ENCODE results near the gene DAPK2.
"Not testable (repeated sequence)": the region's sequence is repeated elsewhere in the genome, so short reads cannot be mapped to it uniquely, and the experiment has no call there.

DAPK2 gene

DNA sequence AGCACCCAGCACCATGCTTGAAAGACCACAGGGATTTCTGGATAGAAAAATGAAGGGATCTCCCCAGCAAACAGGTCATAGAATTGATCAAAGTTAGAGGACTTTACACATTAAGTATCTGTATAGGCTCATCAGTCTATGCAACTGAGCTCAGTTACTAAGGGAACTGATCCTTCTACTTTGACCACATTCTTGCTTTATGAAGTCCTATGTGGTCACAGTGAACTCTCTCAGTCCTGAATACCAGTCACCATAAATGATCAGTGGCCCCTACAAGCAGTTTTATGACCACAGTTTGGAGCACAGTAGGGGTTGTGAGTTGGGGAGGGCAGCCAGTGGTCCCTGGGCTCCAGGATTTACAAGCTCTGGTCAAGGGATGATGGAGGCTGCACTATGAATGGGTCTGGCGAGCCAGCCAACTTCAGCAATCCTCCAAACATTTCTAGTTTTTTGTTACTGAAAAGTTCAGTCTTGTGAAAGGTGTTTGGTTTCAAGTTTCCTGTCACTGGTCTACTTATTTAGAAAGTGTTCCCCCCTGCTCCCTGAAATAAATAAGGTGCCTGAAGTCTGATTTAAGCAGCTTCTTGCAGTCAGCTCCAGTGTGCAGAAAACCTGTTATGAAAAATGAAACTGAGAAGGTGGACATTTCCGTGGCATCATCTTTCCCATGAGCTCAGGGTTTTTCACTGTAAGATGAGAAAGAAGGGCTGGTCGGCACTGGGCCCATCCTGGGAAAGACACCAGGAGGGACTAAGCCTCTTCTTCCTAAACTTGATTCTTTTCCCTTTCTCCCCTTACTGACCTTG lies 75.5 kb downstream of the DAPK2 start:
- DNase-seq: no peak

DNA sequence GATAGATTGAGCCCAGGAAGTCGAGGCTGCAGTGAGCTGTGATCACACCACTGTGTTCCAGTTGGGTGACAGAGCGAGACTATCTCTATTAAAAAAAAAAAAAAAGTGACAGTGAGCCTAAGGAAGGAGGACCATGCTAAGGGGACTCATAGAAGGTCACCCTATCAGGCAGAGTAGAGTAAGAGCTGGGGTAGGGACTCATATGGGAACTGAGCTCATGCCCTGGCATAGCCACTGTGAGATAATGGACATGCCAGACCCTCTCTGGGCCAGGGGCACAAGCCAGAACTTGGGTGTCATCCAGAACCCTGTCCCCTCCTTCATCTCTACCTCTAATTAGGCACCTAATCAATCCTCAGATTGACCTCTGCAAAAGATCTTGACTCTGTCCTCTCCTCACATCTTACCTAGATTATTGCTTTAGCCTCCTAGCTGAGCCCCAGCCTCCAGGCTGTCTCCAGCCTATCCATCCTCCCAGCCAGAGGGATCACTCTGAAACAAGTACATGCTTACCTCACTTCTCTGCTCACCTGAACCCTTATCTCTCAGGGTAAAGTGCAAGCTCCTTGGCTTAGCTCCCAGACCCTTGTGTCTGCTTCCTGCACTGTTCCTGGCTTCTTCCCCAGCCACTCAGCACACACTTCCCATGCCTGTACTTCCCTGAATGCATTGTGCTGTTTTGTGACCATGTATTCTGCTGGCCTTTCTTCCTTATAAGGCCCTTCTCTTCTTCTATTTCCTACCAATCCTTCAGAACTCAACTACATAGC lies 76.4 kb downstream of the DAPK2 start:
- DNase-seq: no peak

DNA sequence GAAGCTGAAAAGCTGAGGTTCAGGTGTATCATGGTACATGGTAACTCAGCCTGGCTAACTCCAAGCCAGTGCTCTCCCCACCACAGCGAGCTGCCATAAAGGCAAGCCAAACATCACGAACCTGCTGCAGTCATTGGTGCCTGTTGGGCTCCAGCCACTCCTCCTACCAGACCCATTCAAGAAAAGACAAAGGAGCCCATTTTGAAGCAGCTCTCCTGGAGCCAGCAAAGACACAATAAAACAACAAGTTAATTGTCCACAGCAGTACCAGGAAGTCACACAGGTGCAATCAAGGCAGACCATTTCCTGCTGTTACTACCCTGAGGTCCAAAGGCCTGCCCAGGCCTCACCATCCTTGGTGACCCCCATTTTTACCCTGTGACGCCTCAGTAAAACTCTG lies 77.6 kb downstream of the DAPK2 start:
- DNase-seq: no peak

DNA sequence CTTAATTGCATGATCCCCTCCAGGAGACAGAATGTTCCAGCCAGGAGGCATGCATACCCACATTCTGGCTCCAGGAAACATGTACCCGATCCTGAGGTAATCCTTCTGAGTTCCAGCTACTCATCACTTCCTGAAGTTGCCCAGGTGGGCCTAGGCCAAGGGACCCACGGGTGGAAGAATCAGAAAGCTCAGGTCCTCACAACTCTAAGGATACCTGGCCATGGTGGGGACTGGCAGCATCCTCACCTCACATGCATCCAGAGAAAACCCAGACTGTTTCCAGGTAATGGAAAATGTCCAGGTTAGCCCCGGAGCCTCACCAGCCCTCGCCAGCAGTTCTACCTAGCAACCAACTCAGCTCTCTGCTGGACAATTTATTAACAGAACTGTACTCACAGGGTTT lies 78.2 kb downstream of the DAPK2 start:
- no peak for DNase-seq

DNA sequence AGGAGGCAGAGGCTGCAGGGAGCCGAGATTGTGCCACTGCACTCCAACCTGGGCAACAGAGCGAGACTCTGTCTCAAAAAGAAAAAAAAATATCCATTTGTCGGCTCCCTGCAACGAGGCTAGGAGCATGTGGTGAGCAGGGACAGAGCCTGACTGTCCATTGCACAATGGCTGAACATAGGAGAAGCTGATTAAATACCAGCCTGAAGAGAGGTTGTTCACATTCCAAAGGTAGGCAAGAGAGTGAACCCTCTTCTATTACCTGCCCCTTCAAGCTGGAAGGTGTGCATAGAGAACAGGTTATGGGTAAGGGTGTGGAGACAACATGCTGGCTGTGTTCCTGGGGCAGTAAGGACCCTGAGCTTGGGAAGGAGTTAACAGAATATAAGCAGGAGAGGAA lies 78.7 kb downstream of the DAPK2 start:
- no peak for DNase-seq

DNA sequence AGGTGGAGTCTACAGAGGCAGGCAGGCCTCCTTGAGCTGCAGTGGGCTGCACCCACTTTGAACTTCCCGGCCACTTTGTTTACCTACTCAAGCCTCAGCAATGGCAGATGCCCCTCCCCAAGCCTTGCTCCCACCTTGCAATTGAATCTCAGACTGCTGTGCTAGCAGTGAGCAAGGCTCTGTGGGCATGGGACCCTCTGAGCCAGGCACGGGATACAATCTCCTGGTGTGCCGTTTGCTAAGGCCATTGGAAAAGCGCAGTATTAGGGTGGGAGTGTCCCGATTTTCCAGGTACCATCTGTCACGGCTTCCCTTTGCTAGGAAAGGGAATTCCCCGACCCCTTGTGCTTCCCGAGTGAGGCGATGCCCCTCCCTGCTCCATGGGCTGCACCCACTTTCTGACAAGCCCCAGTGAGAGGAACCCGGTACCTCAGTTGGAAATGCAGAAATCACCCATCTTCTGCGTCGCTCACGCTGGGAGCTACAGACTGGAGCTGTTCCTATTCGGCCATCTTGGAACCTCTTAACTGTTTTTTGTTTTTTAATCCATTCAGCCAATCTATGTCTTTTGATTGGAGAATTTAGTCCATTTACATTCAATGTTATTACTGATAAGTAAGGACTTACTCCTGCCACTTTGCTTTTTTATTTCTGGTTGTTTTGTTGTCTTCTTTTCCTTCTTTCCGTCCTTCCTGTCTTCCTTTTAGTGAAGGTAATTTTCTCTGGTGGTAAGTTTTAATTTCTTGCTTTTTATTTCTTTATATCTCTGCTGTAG lies 83.2 kb downstream of the DAPK2 start:
- not testable (repeated sequence) for DNase-seq

DNA sequence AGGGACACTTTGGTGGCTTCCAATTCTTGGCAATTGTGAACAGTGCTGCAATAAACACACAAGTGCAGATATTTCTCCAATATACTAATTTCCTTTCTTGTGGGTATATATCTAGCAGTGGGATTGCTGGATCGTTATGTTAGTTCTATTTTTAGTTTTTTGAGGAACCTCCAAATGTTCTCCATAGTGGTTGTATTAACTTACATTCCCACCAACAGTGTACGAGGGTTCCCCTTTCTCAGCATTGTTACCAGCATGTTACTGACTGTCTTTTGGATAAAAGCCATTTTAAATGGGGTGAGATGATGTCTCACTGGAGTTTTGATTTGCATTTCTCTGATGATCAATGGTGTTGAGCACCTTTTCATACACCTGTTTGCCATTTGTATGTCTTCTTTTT lies 92.8 kb downstream of the DAPK2 start:
- DNase-seq: no peak

DNA sequence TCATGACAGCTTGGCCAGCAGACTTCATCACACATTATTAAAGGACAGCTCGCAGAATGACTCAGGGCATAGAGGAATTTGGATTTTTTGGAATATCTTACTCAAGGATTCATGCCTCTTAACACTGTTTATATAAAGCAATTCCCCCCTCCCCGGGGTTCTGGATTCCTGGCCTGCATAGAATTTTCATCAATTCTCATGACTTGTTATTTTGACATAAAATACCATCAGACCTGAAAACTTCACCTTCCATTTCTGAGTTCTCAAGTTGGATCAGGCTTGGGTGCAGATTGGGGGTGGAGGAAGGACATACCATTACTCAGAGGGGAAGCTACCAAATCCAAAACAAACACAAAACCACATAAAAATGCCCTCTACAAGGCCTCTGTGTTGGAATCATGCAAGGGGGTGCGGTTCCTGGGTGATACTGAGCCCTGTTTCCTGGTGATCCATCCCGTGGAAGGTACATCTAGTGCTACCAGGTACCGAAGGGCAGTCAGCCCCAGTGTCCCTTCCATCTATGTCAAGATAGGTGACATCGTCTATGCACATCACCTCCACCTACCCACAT lies 95.3 kb downstream of the DAPK2 start:
- no peak for DNase-seq

DNA sequence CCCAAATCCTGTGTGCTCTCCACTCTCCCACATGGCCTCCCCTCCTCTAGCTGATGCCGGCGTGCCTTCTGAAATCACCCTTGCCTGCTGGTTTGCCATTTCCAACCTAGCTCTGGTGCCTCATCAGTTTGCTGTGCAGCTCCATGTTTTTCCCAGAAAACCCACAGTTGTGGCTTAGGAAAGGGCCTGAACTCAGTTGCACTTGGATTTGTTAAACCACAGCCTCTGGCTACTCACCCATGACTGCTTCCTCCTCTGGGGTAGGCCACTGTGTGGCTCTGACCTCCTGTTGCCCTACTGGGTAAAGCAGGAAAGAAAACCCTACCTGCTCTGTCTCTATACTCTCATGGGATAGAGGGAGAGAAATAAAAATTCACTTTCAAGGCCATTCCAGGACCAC lies 97.3 kb downstream of the DAPK2 start:
- DNase-seq: no peak

DNA sequence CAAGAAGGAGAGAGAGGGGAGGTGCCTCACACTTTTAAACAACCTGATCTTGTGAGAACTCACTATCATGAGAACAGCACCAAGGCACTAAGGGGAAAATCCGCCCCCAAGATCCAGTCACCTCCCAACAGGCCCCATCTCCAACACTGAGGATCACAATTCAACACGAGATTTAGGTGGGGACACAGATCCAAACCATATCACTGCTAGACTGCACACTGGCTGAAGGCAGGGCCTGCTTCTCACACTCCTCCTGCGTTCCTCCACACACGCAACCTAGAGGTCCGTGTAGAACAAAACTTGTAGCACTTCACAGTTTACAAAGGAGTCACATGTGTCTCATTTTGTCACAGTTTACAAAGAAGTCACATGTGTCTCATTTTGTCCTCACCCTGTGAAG lies 97.8 kb downstream of the DAPK2 start:
- DNase-seq: no peak

DNA sequence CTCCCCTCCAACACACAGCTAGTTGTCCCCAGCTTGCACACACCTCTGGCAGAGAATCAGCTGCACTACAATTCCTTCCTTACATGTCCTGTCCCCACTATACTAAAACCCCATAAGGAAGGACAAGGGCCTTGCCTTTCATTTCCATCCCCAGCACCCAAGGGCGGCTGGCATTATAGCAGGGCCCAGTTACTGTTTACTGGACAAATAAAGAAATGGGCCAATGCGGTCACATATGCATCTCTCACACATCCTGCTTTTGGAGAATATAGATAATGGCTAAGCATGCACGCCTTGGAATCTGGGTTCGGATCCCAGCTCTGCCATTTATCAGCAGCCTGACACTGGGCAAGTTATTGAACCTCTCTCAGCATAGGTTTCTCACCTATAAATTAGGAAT lies 99.1 kb downstream of the DAPK2 start:
- no peak for DNase-seq

DNA sequence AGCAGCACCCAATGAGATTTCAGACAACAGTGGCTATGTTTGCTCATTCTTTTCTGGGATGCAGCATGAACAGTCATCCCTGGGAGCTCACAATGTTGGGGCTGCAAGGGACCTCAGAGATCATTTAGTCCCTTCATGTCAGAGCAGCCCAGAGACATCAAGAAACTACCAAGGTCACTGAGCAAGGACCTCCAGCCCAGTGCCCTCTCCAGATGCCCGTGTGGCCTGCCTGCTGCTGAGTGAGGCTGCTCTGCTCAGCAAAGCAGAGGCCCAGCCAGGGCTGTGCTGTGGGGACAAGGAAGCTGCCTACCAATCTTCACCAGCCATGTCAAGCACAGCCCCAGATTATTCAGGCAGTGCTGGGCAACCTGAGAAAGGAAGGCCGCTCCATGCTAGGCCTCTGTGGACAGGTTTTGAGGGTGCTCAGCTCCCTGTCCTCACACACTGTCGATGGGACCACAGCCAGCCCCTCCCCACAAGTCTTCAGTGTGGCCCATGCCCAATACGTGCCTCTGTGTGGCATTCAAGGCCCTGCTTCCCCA lies 99.7 kb downstream of the DAPK2 start:
- DNase-seq: no peak

DNA sequence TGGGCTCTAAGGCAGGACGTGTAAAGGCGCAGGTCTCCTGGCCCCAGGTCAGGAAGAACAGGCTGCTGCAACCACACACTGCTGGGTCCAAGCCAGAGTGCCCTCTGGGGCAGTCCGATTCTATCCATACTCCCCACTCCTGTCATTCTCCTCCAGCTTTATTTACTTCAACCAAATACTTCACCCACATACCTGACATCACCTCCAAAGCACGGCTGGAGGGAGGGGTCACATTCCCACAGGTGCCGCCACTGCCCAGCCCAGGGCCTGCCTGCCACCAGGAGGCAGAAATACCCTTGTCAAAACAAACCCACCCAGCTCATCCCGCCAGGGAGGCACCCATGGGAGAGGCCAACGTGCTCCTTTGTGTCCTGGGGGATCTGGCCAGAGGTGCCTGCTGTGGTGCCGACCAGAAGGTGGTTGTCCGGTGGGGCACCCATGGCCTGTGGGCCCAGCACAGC lies 100.4 kb downstream of the DAPK2 start:
- no peak for DNase-seq

DNA sequence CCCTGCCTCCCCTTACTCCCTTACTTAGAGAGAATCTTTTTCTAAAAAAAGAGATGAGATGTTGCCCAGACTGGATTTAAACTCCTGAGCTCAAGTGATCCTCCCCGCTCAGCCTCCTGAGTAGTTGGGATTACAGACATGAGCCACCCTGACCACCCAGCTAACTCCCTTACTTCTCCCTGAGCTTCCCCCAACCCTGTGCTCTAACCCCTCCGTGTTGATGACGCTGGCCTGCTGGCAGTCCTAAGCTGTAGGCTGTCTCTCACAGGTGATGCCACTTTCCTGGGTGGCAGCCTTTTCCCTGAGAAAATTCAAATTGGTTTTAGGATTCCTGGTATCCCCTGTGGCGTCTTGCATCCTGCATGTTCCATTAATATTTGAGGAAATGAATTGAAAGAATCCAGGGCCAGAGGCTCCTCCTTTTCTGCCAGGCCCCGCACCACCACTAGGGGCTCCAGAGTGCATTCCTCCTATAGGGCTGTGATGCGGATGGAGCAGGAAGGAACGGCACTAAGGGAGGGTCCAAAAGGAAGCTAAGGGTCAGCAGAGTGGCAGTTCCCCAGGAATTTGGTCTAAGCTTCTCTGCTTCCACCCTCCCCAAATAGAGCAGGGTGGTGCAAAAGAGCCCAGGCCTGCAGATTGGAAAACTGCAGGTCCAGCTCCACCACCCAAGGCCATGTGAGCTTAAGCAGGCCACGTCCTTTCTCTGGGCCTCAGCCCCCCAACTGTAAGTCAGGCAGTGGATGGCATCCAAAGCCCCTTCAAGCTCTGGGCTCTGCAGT lies 101.1 kb downstream of the DAPK2 start:
- DNase-seq: no peak

DNA sequence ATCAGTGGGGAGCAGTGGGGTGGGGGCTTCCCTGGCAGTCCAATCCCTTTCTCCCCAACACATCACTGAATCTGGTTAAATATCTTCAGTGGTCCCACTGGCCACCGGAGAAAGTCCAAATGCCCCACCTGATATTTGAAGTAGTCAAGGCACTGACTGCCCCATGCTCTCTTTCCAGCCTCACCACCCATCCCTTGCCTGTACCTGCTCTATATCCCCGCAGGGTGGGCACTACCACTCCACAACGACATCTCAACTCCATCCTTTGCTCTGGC lies 101.7 kb downstream of the DAPK2 start:
- DNase-seq: no peak

DNA sequence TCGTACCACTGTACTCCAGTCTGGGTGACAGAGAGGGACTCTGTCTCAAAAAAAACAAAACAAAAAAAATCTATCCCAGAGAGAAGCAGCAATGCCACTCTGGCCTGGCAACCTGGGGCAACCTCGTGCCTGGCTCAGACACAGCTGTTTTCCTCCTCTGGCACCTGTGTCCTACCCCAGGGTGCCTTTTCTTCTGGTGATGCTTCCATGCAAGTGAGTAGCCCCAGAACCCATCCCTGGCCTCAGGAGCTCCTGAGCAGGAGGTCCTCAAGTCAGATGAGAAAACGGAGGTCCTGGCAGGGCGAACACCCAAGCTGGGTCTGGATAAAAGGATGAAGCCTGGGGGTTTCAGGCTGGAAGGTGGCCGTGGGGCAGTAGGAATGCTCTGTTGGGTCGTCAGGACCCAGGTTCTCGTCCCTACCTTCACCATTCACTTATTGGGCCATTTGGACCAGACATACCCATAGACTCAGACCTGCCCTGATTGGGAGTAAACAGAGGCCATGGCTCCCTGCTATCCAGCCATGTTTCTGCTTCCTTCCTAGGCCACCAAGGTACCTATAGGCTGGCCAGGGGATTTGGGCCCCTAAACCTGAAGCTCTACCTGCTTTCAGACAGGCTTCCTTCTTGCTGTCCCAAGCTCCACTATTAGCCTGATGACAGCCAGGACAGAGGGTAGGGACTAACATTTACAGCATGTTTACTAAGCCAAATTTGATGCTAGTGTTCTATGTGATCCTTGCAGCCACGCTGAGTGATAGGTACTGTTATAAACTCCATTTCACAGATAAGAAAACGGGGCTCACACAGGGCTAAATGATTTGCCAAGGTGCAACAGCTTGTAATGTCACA lies 102.2 kb downstream of the DAPK2 start:
- DNase-seq: no peak

DNA sequence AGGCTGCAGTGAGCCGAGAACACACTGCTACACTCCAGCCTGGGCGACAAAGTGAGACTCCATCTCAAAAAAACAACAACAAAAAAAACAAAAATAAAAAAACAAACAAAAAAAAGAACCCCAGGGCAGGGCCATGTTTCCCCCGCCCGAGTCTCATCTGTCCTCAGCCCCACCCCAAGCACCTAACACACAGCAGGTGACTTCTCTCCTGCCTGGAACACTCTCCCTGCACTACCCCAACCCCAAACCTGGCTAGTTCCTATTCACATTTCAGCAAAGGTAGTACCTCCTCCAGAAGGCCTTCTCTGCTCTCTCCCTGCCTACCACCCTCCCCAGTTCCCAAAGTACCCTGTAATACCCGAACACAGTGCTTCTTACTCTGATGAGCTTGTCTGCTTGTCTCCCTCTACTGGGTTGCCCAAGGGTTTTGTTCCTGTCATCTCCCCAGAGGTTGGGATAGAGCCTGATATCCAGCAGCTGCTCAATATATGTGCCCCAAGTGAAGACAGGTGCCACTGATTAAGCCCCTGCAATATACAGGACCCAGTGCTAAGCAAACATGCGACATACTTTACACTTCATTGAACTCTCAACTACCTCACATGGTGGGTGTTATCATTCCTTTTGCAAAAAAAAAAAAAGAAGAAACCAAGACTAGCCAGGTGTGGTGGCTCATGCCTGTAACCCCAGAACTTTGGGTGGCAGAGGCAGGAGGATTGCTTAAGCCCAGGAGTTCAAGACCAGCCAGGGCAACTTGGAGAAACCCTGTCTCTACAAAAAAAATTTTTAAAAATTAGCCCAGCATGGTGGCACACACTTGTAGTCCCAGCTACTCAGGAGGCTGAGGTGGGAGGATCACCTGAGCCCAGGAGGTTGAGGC lies 103.6 kb downstream of the DAPK2 start:
- no peak for DNase-seq

DNA sequence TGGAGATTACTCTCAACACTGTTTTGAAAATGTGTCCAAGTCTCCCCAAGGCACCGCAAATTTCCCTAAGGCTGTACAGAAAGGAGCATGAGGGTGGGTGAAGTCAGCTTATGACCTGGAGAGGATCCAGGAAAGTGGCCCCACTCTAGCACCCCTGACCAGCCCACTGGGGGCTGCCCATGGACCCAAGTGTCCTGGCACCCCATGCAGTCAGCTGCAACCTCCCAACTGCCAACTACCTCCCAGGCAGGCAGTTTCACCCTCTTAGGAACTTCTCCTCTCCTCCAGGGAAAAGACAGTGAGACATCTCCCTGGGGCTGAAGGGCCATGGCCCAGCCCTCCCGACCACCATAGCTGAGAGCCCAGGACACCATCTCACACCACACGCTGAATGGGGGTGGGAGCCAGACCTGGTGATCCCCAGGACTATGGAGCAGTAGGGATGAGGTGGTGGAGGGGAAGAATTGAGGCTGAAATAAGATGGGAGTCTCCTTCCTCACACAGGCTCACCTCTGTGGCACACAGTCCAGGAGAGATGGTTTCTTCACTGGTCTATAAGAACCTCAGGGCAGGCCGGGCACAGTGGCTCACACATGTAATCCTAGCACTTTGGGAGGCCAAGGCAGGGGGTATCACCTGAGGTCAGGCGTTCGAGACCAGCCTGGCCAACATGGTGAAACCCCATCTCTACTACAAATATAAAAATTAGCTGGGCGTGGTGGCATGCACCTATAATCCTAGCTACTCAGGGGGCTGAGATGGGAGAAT lies 104.4 kb downstream of the DAPK2 start:
- DNase-seq: no peak

DNA sequence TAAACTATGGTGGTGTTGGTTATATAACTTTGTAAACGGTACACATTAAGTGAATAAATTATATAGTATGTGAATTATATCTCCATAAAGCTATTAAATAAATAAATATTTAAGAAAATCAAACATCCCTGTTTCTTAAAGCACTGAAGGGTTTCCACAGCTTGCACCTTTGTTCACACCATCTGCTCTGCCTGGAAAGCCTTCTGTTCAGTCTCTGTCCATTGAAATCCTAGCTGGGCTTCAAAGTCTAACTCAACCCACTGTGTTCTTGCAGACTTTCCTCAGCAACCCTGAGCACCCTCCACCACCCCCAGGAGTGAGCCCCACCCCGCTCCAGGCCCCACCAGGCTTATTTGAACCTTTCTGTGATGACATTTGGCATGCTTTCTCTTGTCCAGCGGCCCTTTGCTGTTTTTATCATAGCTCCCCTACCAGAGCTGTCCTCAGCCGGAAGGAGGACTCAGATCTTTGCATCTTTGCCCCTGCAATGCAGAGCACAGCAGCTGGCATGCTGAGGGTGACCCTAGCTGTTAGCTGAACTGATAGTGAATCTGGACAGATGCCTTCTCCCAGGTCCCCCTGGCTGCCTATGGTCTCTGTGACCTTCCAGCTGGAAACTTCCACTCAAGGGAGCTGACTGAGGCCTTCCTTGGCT lies 105.2 kb downstream of the DAPK2 start:
- no peak for DNase-seq

All from NCI-H510A (cell line).